GM23338 (cell line): ENCODE results near the gene MTHFR.

Source experiments
- CREB1 ChIP-seq: fragments of 250-450 bp; sonication (Bioruptor Pico); IDR thresholded peaks from 2 replicates; pipeline ENCODE4 v1.5.0; 2020; ENCODE audit warnings: low read depth, mild to moderate bottlenecking, moderate library complexity
- EZH2 ChIP-seq: fragments of 200-600 bp; sonication (generic); IDR thresholded peaks from one replicate; pipeline ENCODE4 v1.8.0; 2017; ENCODE audit warnings: antibody characterized with exemption, mild to moderate bottlenecking, low read depth; ENCODE audit not compliant: unreplicated experiment
- EZH2phosphoT487 ChIP-seq: fragments of 200-600 bp; sonication (generic); IDR thresholded peaks from one replicate; pipeline ENCODE4 v1.8.1; 2018; ENCODE audit warnings: antibody characterized with exemption; ENCODE audit not compliant: unreplicated experiment
- JUNB ChIP-seq: IDR thresholded peaks from one replicate; pipeline ENCODE4 v1.6.1; 2016; ENCODE audit warnings: antibody characterized with exemption; ENCODE audit not compliant: unreplicated experiment
- NANOG ChIP-seq: IDR thresholded peaks from 2 replicates; pipeline ENCODE4 v1.6.1; 2016; ENCODE audit warnings: antibody characterized with exemption, borderline replicate concordance
- POLR2AphosphoS5 ChIP-seq: IDR thresholded peaks from 2 replicates; pipeline ENCODE4 v1.6.1; 2016; ENCODE audit warnings: antibody characterized with exemption, low read depth
- STAT1 ChIP-seq: IDR thresholded peaks from one replicate; pipeline ENCODE4 v1.6.1; 2016; ENCODE audit warnings: antibody characterized with exemption; ENCODE audit not compliant: unreplicated experiment
- ZNF114 ChIP-seq: fragments of 250-450 bp; sonication (Bioruptor Pico); IDR thresholded peaks from 2 replicates; pipeline ENCODE4 v1.5.0; 2020; ENCODE audit warnings: mild to moderate bottlenecking, moderate library complexity
- ZNF331 ChIP-seq: fragments of 250-450 bp; sonication (Bioruptor Pico); IDR thresholded peaks from 2 replicates; pipeline ENCODE4 v1.5.0; 2020; ENCODE audit warnings: low read depth, mild to moderate bottlenecking, moderate library complexity
- TF ChIP-seq, protein P1 (sequence below), 2 experiments: fragments of 200-600 bp in 1 of 2; sonication (generic) in 1 of 2; conservative IDR thresholded peaks; 2 replicates each; pipeline versions ENCODE4 v1.5.1 to v1.6.1; 2016 to 2017; ENCODE audit warnings: antibody characterized with exemption in 2 of 2, low read depth in 2 of 2, mild to moderate bottlenecking in 2 of 2, moderate library complexity in 1 of 2
- TF ChIP-seq, protein P2 (sequence below): IDR thresholded peaks from one replicate; pipeline ENCODE4 v1.6.1; 2018; ENCODE audit warnings: antibody characterized with exemption; ENCODE audit not compliant: unreplicated experiment
- TF ChIP-seq, protein P3 (sequence below): IDR thresholded peaks from 2 replicates; pipeline ENCODE4 v1.6.1; 2016; ENCODE audit warnings: antibody characterized with exemption
- TF ChIP-seq, protein P4 (sequence below): fragments of 250-450 bp; sonication (Bioruptor Pico); IDR thresholded peaks from 2 replicates; pipeline ENCODE4 v1.5.0; 2020; ENCODE audit warnings: mild to moderate bottlenecking, moderate library complexity

DNA sequence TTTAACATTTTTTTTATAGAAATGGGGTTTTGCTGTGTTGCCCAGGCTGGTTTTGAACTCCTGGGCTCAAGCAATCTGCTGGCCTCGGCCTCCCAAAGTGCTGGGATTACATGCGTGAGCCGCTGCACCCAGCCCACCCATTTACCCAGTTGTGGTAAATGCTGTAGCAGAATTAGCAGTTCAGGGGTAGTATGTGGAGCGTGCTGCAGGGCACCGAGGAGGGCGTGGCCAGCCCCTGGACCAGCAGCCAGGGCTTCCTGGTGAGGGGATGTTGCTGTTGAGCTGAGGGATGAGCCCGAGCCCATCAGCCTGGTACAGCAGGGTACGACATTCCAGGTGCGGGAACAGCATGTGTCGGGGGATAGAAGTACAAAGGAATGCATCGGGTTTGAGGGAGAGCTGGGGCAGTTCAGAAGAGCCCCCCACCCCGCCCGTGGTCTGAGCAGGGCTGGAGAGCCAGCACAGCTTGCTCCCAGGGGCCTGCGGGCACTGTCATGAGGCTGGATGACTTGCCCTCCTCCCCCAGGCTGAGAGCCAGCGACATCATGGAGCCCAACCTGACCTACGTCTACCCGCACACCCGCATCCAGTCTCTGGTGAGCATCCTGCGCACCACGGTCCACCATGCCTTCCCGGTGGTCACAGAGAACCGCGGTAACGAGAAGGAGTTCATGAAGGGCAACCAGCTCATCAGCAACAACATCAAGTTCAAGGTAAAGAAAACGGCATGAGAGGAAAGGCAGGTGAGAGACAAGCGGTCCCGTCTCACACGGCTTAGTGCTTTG lies 29.9 kb upstream of the MTHFR start:
- TF ChIP-seq POLR2AphosphoS5 (no peak), EZH2phosphoT487 (no peak), ZNF114 (CRISPR knock-in tag) (no peak), NANOG (no peak), JUNB (no peak), EZH2 (no peak), CREB1 (no peak), ZNF331 (no peak), STAT1 (no peak)
- TF ChIP-seq, protein P1, sequence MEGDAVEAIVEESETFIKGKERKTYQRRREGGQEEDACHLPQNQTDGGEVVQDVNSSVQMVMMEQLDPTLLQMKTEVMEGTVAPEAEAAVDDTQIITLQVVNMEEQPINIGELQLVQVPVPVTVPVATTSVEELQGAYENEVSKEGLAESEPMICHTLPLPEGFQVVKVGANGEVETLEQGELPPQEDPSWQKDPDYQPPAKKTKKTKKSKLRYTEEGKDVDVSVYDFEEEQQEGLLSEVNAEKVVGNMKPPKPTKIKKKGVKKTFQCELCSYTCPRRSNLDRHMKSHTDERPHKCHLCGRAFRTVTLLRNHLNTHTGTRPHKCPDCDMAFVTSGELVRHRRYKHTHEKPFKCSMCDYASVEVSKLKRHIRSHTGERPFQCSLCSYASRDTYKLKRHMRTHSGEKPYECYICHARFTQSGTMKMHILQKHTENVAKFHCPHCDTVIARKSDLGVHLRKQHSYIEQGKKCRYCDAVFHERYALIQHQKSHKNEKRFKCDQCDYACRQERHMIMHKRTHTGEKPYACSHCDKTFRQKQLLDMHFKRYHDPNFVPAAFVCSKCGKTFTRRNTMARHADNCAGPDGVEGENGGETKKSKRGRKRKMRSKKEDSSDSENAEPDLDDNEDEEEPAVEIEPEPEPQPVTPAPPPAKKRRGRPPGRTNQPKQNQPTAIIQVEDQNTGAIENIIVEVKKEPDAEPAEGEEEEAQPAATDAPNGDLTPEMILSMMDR (conservative IDR thresholded peaks at IDR 0.05; ENCODE audit: low read depth in 2 of 2) = no peak
- TF ChIP-seq, protein P2, sequence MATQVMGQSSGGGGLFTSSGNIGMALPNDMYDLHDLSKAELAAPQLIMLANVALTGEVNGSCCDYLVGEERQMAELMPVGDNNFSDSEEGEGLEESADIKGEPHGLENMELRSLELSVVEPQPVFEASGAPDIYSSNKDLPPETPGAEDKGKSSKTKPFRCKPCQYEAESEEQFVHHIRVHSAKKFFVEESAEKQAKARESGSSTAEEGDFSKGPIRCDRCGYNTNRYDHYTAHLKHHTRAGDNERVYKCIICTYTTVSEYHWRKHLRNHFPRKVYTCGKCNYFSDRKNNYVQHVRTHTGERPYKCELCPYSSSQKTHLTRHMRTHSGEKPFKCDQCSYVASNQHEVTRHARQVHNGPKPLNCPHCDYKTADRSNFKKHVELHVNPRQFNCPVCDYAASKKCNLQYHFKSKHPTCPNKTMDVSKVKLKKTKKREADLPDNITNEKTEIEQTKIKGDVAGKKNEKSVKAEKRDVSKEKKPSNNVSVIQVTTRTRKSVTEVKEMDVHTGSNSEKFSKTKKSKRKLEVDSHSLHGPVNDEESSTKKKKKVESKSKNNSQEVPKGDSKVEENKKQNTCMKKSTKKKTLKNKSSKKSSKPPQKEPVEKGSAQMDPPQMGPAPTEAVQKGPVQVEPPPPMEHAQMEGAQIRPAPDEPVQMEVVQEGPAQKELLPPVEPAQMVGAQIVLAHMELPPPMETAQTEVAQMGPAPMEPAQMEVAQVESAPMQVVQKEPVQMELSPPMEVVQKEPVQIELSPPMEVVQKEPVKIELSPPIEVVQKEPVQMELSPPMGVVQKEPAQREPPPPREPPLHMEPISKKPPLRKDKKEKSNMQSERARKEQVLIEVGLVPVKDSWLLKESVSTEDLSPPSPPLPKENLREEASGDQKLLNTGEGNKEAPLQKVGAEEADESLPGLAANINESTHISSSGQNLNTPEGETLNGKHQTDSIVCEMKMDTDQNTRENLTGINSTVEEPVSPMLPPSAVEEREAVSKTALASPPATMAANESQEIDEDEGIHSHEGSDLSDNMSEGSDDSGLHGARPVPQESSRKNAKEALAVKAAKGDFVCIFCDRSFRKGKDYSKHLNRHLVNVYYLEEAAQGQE = no peak
- TF ChIP-seq, protein P3, sequence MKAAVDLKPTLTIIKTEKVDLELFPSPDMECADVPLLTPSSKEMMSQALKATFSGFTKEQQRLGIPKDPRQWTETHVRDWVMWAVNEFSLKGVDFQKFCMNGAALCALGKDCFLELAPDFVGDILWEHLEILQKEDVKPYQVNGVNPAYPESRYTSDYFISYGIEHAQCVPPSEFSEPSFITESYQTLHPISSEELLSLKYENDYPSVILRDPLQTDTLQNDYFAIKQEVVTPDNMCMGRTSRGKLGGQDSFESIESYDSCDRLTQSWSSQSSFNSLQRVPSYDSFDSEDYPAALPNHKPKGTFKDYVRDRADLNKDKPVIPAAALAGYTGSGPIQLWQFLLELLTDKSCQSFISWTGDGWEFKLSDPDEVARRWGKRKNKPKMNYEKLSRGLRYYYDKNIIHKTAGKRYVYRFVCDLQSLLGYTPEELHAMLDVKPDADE = no peak
- TF ChIP-seq, protein P4, sequence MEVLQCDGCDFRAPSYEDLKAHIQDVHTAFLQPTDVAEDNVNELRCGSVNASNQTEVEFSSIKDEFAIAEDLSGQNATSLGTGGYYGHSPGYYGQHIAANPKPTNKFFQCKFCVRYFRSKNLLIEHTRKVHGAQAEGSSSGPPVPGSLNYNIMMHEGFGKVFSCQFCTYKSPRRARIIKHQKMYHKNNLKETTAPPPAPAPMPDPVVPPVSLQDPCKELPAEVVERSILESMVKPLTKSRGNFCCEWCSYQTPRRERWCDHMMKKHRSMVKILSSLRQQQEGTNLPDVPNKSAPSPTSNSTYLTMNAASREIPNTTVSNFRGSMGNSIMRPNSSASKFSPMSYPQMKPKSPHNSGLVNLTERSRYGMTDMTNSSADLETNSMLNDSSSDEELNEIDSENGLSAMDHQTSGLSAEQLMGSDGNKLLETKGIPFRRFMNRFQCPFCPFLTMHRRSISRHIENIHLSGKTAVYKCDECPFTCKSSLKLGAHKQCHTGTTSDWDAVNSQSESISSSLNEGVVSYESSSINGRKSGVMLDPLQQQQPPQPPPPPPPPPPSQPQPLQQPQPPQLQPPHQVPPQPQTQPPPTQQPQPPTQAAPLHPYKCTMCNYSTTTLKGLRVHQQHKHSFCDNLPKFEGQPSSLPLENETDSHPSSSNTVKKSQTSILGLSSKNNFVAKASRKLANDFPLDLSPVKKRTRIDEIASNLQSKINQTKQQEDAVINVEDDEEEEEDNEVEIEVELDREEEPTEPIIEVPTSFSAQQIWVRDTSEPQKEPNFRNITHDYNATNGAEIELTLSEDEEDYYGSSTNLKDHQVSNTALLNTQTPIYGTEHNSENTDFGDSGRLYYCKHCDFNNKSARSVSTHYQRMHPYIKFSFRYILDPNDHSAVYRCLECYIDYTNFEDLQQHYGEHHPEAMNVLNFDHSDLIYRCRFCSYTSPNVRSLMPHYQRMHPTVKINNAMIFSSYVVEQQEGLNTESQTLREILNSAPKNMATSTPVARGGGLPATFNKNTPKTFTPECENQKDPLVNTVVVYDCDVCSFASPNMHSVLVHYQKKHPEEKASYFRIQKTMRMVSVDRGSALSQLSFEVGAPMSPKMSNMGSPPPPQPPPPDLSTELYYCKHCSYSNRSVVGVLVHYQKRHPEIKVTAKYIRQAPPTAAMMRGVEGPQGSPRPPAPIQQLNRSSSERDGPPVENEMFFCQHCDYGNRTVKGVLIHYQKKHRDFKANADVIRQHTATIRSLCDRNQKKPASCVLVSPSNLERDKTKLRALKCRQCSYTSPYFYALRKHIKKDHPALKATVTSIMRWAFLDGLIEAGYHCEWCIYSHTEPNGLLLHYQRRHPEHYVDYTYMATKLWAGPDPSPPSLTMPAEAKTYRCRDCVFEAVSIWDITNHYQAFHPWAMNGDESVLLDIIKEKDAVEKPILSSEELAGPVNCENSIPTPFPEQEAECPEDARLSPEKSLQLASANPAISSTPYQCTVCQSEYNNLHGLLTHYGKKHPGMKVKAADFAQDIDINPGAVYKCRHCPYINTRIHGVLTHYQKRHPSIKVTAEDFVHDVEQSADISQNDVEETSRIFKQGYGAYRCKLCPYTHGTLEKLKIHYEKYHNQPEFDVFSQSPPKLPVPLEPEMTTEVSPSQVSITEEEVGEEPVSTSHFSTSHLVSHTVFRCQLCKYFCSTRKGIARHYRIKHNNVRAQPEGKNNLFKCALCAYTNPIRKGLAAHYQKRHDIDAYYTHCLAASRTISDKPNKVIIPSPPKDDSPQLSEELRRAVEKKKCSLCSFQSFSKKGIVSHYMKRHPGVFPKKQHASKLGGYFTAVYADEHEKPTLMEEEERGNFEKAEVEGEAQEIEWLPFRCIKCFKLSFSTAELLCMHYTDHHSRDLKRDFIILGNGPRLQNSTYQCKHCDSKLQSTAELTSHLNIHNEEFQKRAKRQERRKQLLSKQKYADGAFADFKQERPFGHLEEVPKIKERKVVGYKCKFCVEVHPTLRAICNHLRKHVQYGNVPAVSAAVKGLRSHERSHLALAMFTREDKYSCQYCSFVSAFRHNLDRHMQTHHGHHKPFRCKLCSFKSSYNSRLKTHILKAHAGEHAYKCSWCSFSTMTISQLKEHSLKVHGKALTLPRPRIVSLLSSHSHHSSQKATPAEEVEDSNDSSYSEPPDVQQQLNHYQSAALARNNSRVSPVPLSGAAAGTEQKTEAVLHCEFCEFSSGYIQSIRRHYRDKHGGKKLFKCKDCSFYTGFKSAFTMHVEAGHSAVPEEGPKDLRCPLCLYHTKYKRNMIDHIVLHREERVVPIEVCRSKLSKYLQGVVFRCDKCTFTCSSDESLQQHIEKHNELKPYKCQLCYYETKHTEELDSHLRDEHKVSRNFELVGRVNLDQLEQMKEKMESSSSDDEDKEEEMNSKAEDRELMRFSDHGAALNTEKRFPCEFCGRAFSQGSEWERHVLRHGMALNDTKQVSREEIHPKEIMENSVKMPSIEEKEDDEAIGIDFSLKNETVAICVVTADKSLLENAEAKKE (CRISPR knock-in tag) = no peak
